IMR-90 (cell line): ENCODE results near the gene FDX1. TPM values are rescaled to one million over a fixed set of nuclear protein-coding genes. Genes with fewer than 3 reads are reported as not detected.
A peak's percentile ranks its signal among the peaks of the same experiment; 100 is the strongest.

Source experiments
- ATAC-seq: fragments of 200-7000 bp; cut with Tn5 transposase; 2 replicates; pipeline ENCODE4 v1.9.1; 2020; ENCODE audit warnings: low read depth, mild to moderate bottlenecking, moderate library complexity
- BruUV-seq: library from RNA; stranded (reverse); fragments of 400-500 nt; replicated peaks from 2 replicates; lab custom pipeline; 2021; lab: Mats Ljungman, UMichigan
- CTCF ChIA-PET: fragments of 300-600 bp; formaldehyde crosslinking; extraction: SDS; loops from one replicate; lab custom pipeline; 2021; ENCODE audit warnings: antibody characterized with exemption; lab: Yijun Ruan, JAX
- POLR2A ChIA-PET: fragments of 300-600 bp; sonication (Branson Sonifier 250); formaldehyde crosslinking; loops from one replicate; lab custom pipeline; 2022; ENCODE audit warnings: antibody characterized with exemption; ENCODE audit not compliant: unreplicated experiment; lab: Charles Lee
- DNase-seq: peaks from one replicate; pipeline ENCODE4 v3.0.0; 2013
- H2AFZ ChIP-seq: replicated peaks from 2 replicates; pipeline ENCODE3; 2013; ENCODE audit warnings: low read length, mild to moderate bottlenecking; ENCODE audit not compliant: poor library complexity
- H2AK5ac ChIP-seq: 2 replicates; pipeline ENCODE4 v1.6.1; 2013; ENCODE audit warnings: low read depth, low read length, inconsistent platforms
- H2AK9ac ChIP-seq: replicated peaks from 2 replicates; pipeline ENCODE3; 2013; ENCODE audit warnings: mild to moderate bottlenecking, low read depth, low read length, moderate library complexity; ENCODE audit not compliant: poor library complexity
- H2BK120ac ChIP-seq: 2 replicates; pipeline ENCODE4 v1.6.1; 2013; ENCODE audit warnings: low read depth, low read length, inconsistent platforms
- H2BK15ac ChIP-seq: 3 replicates; pipeline ENCODE4 v1.6.1; 2013; ENCODE audit warnings: low read depth, low read length, inconsistent platforms
- H2BK20ac ChIP-seq: 2 replicates; pipeline ENCODE4 v1.6.1; 2013; ENCODE audit warnings: low read depth, mild to moderate bottlenecking, inconsistent platforms, low read length, moderate library complexity
- H2BK5ac ChIP-seq: 2 replicates; pipeline ENCODE4 v1.6.1; 2013; ENCODE audit warnings: mild to moderate bottlenecking, low read depth, low read length, inconsistent platforms; ENCODE audit not compliant: poor library complexity, severe bottlenecking
- H3K14ac ChIP-seq: replicated peaks from 2 replicates; pipeline ENCODE4 v1.6.1; 2013; ENCODE audit warnings: low read depth, low read length, inconsistent platforms
- H3K18ac ChIP-seq: 2 replicates; pipeline ENCODE4 v1.6.1; 2013; ENCODE audit warnings: low read depth, low read length, control low read depth
- H3K23ac ChIP-seq: 2 replicates; pipeline ENCODE4 v1.6.1; 2013; ENCODE audit warnings: low read depth, low read length, inconsistent platforms
- H3K27ac ChIP-seq: 2 replicates; pipeline ENCODE4 v1.5.1; 2013; ENCODE audit warnings: mild to moderate bottlenecking, control low read depth, low read length; ENCODE audit not compliant: insufficient read depth
- H3K27me3 ChIP-seq: 2 replicates; pipeline ENCODE4 v1.6.1; 2013; ENCODE audit warnings: low read length; ENCODE audit not compliant: control insufficient read depth, insufficient read depth
- H3K36me3 ChIP-seq: 2 replicates; pipeline ENCODE4 v1.6.1; 2013; ENCODE audit warnings: low read length, mixed read lengths; ENCODE audit not compliant: control insufficient read depth, insufficient read depth
- H3K4ac ChIP-seq: 2 replicates; pipeline ENCODE4 v1.6.1; 2013; ENCODE audit warnings: low read depth, low read length, inconsistent platforms
- H3K4me1 ChIP-seq: 2 replicates; pipeline ENCODE4 v1.6.1; 2013; ENCODE audit warnings: low read length, mixed read lengths; ENCODE audit not compliant: control insufficient read depth, insufficient read depth
- H3K4me2 ChIP-seq: 2 replicates; pipeline ENCODE4 v1.6.1; 2013; ENCODE audit warnings: low read depth, mild to moderate bottlenecking, control low read depth, low read length, moderate library complexity
- H3K4me3 ChIP-seq: 2 replicates; pipeline ENCODE4 v1.5.1; 2013; ENCODE audit warnings: low read depth, mild to moderate bottlenecking, control low read depth, low read length, moderate library complexity; ENCODE audit not compliant: insufficient read depth
- H3K56ac ChIP-seq: 2 replicates; pipeline ENCODE4 v1.6.1; 2013; ENCODE audit warnings: low read length, inconsistent platforms; ENCODE audit not compliant: insufficient read depth; ENCODE audit errors: extremely low read depth
- H3K79me1 ChIP-seq, 2 experiments: 2 replicates each; pipeline ENCODE4 v1.6.1; 2013; ENCODE audit warnings: low read length in 2 of 2, inconsistent platforms in 1 of 2, low read depth in 1 of 2
- H3K9ac ChIP-seq: 2 replicates; pipeline ENCODE4 v1.6.1; 2013; ENCODE audit warnings: low read depth, low read length, control low read depth
- H3K9me1 ChIP-seq: 2 replicates; pipeline ENCODE4 v1.6.1; 2013; ENCODE audit warnings: low read length, inconsistent platforms; ENCODE audit not compliant: insufficient read depth
- H3K9me3 ChIP-seq: 2 replicates; pipeline ENCODE4 v1.6.1; 2013; ENCODE audit warnings: low read length; ENCODE audit not compliant: control insufficient read depth, insufficient read depth
- H4K20me1 ChIP-seq: 2 replicates; pipeline ENCODE4 v1.6.1; 2013; ENCODE audit warnings: low read length, inconsistent platforms; ENCODE audit not compliant: insufficient read depth
- H4K5ac ChIP-seq: 2 replicates; pipeline ENCODE4 v1.6.1; 2013; ENCODE audit warnings: mild to moderate bottlenecking, low read depth, low read length, control low read depth
- H4K8ac ChIP-seq, 2 experiments: 2 replicates each; pipeline ENCODE4 v1.6.1; 2013; ENCODE audit warnings: low read depth in 2 of 2, low read length in 2 of 2, control low read depth in 1 of 2, inconsistent platforms in 1 of 2
- H4K91ac ChIP-seq: 2 replicates; pipeline ENCODE4 v1.6.1; 2013; ENCODE audit warnings: low read depth, low read length, inconsistent platforms; ENCODE audit not compliant: insufficient read depth
- MAFK ChIP-seq: IDR thresholded peaks from 2 replicates; pipeline ENCODE4 v1.6.1; 2012; ENCODE audit warnings: low read depth, low read length, improper control_type of control experiment
- RFX5 ChIP-seq: IDR thresholded peaks from 2 replicates; pipeline ENCODE4 v1.8.0; 2012; ENCODE audit warnings: low read depth, mild to moderate bottlenecking, low read length, moderate library complexity
- WGBS, 2 experiments: methylation state at CpG; one replicate each; pipeline versions ENCODE4 v1.1.5 to v1.1.7; 2013; ENCODE audit warnings: missing lambda C conversion rate in 2 of 2; ENCODE audit not compliant: insufficient read length in 1 of 2; ENCODE audit errors: extremely low coverage in 2 of 2; 5-methylcytosine and 5-hydroxymethylcytosine counted together
- dilution Hi-C: fragments of 300-500 bp; cut with HindIII; formaldehyde crosslinking; loops from one replicate; pipeline ENCODE4 v1.14.3; 2018; ENCODE audit warnings: low sequenced_read_pairs; ENCODE audit not compliant: unreplicated experiment
- in situ Hi-C: fragments of 300-500 bp; cut with MboI; formaldehyde crosslinking; loops from 3 replicates; pipeline ENCODE4 v1.14.3; 2019; ENCODE audit warnings: low sequenced_read_pairs, inconsistent platforms, mixed read lengths
- intact Hi-C: fragments of 100-400 bp; cut with micrococcal nuclease; formaldehyde crosslinking; loops from 2 replicates; pipeline ENCODE4 v1.10.0; 2022
- polyA plus RNA-seq, 3 experiments: library from polyadenylated mRNA; depleted of rRNA; stranded (reverse); fragments of >200 nt; gene quantifications; 2 replicates each; pipeline ENCODE4 v1.2.3, GENCODE V29; 2012; ENCODE audit warnings: low replicate concordance in 1 of 3
- total RNA-seq: library from RNA; depleted of rRNA; stranded (reverse); fragments of >200 nt; gene quantifications from 2 replicates; pipeline ENCODE4 v1.2.3, GENCODE V29; 2012

FDX1 gene
- total and polyA plus RNA-seq, 2 of the 4 experiments (the other 2 are of a cell fraction): 4.3 to 5.1 TPM

DNA sequence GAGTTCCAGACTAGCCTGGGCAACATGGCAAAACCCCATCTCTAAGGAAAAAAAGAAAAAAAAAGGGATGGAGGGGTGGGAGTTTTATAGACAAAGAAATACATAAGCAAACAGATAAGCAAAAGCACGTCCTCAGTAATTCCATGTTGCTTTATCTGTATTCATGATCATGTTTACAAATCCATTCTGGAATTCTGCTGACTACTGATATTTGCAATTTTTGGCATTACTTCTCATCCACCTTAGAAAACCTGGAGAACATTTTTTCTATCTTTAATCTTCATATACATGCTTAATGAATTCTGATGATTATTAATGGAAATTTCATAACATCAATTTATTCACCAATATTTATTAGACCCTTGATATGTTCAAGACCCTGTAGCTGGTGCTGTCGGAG, 1.7 kb upstream of the FDX1 start:
- H3K18ac ChIP-seq: no peak overlapping the region
- no peak overlapping the region for H3K23ac ChIP-seq
- ATAC-seq: no peak
- H3K36me3 ChIP-seq: no peaks in the 10 kb centered on the region
- BruUV-seq: no TSS peak
- no peak overlapping the region for H3K56ac ChIP-seq
- H3K4ac ChIP-seq: no peak overlapping the region
- H2BK15ac ChIP-seq: no peak overlapping the region
- no peak overlapping the region for H2AFZ ChIP-seq
- dilution Hi-C loops: no loop called here
- peaks cover 6% of the 10 kb centered on the region for H3K9me1 ChIP-seq
- intact Hi-C loops: no loop called here
- H3K9me3 ChIP-seq: no peaks in the 10 kb centered on the region
- H3K9ac ChIP-seq: no peak overlapping the region
- H2AK5ac ChIP-seq: no peak overlapping the region
- H3K4me3 ChIP-seq: no peak overlapping the region
- no peak overlapping the region for H3K14ac ChIP-seq
- no peak overlapping the region for H4K5ac ChIP-seq
- in situ Hi-C loops: no loop called here
- TF ChIP-seq MAFK: peak; percentile 84
- no peak for TF ChIP-seq RFX5
- H4K8ac ChIP-seq: no peak overlapping the region
- H3K4me2 ChIP-seq: no peak overlapping the region
- no peak overlapping the region for H2BK20ac ChIP-seq
- no peak overlapping the region for H2BK5ac ChIP-seq
- H2AK9ac ChIP-seq: no peak overlapping the region
- no CpG with 5 or more reads among the region's 2 CpGs for WGBS, 2 experiments
- no peak overlapping the region for H4K91ac ChIP-seq
- H2BK120ac ChIP-seq: no peak overlapping the region
- peaks cover 5% of the 10 kb centered on the region for H3K4me1 ChIP-seq
- POLR2A ChIA-PET: no interaction called here
- no peak for DNase-seq
- H3K27me3 ChIP-seq: no peaks in the 10 kb centered on the region
- H3K79me1 ChIP-seq: peaks cover 7 to 26% of the 10 kb centered on the region in 2 experiments; a peak in 3 of 4 replicates
- H3K27ac ChIP-seq: no peak overlapping the region
- CTCF ChIA-PET: no interaction called here
- H4K20me1 ChIP-seq: 0 out of 2 replicates have a peak, but pooled peaks cover 14% of the 10 kb centered on the region
